PC-3 (cell line): ENCODE data around the gene URM1. TPM values are rescaled to one million over a fixed set of nuclear protein-coding genes. Genes with fewer than 3 reads are reported as not detected.

ENCODE experiments used
- ATAC-seq: fragments of 200-7000 bp; cut with Tn5 transposase; 2 replicates; pipeline ENCODE4 v1.9.1; 2020; ENCODE audit warnings: mild to moderate bottlenecking, moderate library complexity
- BruUV-seq: library from RNA; stranded (reverse); fragments of 400-500 nt; replicated peaks from 2 replicates; lab custom pipeline; 2021; lab: Mats Ljungman, UMichigan
- CTCF ChIA-PET: fragments of 300-600 bp; sonication (Branson Sonifier 250); formaldehyde crosslinking; loops from one replicate; lab custom pipeline; 2022; ENCODE audit warnings: antibody characterized with exemption; lab: Charles Lee
- POLR2A ChIA-PET: fragments of 300-600 bp; sonication (Branson Sonifier 250); formaldehyde crosslinking; loops from one replicate; lab custom pipeline; 2022; ENCODE audit warnings: antibody characterized with exemption; ENCODE audit not compliant: unreplicated experiment; lab: Charles Lee
- DNase-seq: peaks from one replicate; pipeline ENCODE4 v3.0.0-alpha.2; 2015
- H2AFZ ChIP-seq: fragments of 300-600 bp; sonication (generic); 2 replicates; pipeline ENCODE4 v1.6.0; 2016; ENCODE audit warnings: antibody characterized with exemption, low read length
- H3F3A ChIP-seq: fragments of 300-600 bp; sonication (generic); one replicate; pipeline ENCODE4 v1.6.0; 2017; ENCODE audit warnings: antibody characterized with exemption, low read length, control low read depth, mild to moderate bottlenecking; ENCODE audit not compliant: unreplicated experiment
- H3K27ac ChIP-seq: fragments of 300-600 bp; sonication (generic); 2 replicates; pipeline ENCODE4 v1.5.1; 2016; ENCODE audit warnings: mild to moderate bottlenecking, low read length
- H3K27me3 ChIP-seq: fragments of 300-600 bp; sonication (generic); 2 replicates; pipeline ENCODE4 v1.6.1; 2016; ENCODE audit warnings: low read length, mixed read lengths
- H3K36me3 ChIP-seq: fragments of 300-600 bp; sonication (generic); 2 replicates; pipeline ENCODE4 v1.6.1; 2016; ENCODE audit warnings: low read depth, mixed run types, low read length, mixed read lengths
- H3K4me1 ChIP-seq: fragments of 300-600 bp; sonication (generic); 2 replicates; pipeline ENCODE4 v1.5.1; 2016; ENCODE audit warnings: low read length; ENCODE audit not compliant: insufficient read depth
- H3K4me2 ChIP-seq: fragments of 300-600 bp; sonication (generic); 2 replicates; pipeline ENCODE4 v1.6.0; 2016; ENCODE audit warnings: low read length
- H3K4me3 ChIP-seq: fragments of 300-600 bp; sonication (generic); 2 replicates; pipeline ENCODE4 v1.5.1; 2016; ENCODE audit warnings: mild to moderate bottlenecking, low read length, mixed read lengths
- H3K79me2 ChIP-seq: fragments of 300-600 bp; sonication (generic); 2 replicates; pipeline ENCODE4 v1.6.1; 2017; ENCODE audit warnings: low read length, mixed read lengths
- H3K9ac ChIP-seq: fragments of 300-600 bp; sonication (generic); 2 replicates; pipeline ENCODE4 v1.6.0; 2016; ENCODE audit warnings: mild to moderate bottlenecking, low read length
- H3K9me2 ChIP-seq: fragments of 300-600 bp; sonication (generic); replicated peaks from 2 replicates; pipeline ENCODE4 v1.6.1; 2016; ENCODE audit warnings: mixed run types, low read length, mixed read lengths
- H3K9me3 ChIP-seq: fragments of 300-600 bp; sonication (generic); 2 replicates; pipeline ENCODE4 v1.6.1; 2016; ENCODE audit warnings: low read length, mixed read lengths
- H4K20me1 ChIP-seq: fragments of 300-600 bp; sonication (generic); 2 replicates; pipeline ENCODE4 v1.6.1; 2016; ENCODE audit warnings: low read length, mixed read lengths
- CTCF ChIP-seq: fragments of 300-600 bp; sonication (generic); conservative IDR thresholded peaks from 2 replicates; pipeline ENCODE4 v1.5.1; 2017; ENCODE audit warnings: antibody characterized with exemption, low read depth, mild to moderate bottlenecking, low read length
- EZH2 ChIP-seq: fragments of 300-600 bp; sonication (generic); IDR thresholded peaks from one replicate; pipeline ENCODE4 v1.6.1; 2017; ENCODE audit warnings: antibody characterized with exemption, mild to moderate bottlenecking, low read length; ENCODE audit not compliant: unreplicated experiment
- EZH2phosphoT487 ChIP-seq: fragments of 300-600 bp; sonication (generic); IDR thresholded peaks from 2 replicates; pipeline ENCODE4 v1.6.1; 2018; ENCODE audit warnings: mild to moderate bottlenecking, antibody characterized with exemption, low read length, borderline replicate concordance
- intact Hi-C: fragments of 100-400 bp; cut with micrococcal nuclease; formaldehyde crosslinking; loops from 2 replicates; pipeline ENCODE4 v1.9.0; 2023
- total RNA-seq: library from RNA; depleted of rRNA; stranded (reverse); fragments of >200 nt; gene quantifications from 2 replicates; pipeline ENCODE4 v1.2.3, GENCODE V29; 2014

Gene URM1
- total RNA-seq, 1 experiment from 2014 or later: 29.1 TPM

GRCh38 chr9:128406848-128407391 is 35.7 kb downstream of the URM1 start:
- no peaks in the 10 kb centered on the region for H4K20me1 ChIP-seq
- intact Hi-C loops: no loop called here
- BruUV-seq: no TSS peak
- peak overlapping the region; percentile 50; the same call in 1 of the 2 replicates for H2AFZ ChIP-seq
- no peaks in the 10 kb centered on the region for H3K9me2 ChIP-seq
- CTCF ChIA-PET: no interaction called here
- no peak overlapping the region for H3K4me3 ChIP-seq
- DNase-seq (peak; percentile 18), ATAC-seq (no peak; the same call in 1 of the 2 replicates)
- no peaks in the 10 kb centered on the region for H3F3A ChIP-seq
- H3K27ac ChIP-seq: no peak overlapping the region
- H3K9ac ChIP-seq: no peak overlapping the region
- H3K9me3 ChIP-seq: no peaks in the 10 kb centered on the region
- POLR2A ChIA-PET: no interaction called here
- H3K4me2 ChIP-seq: no peak overlapping the region
- no peaks in the 10 kb centered on the region for H3K27me3 ChIP-seq
- H3K36me3 ChIP-seq: no peaks in the 10 kb centered on the region
- no peaks in the 10 kb centered on the region for H3K79me2 ChIP-seq
- TF ChIP-seq EZH2 (no peak), EZH2phosphoT487 (no peak), CTCF (no peak)
- H3K4me1 ChIP-seq: peaks cover 8% of the 10 kb centered on the region

- TF ChIP-seq CTCF: no peak
- TF ChIP-seq EZH2phosphoT487: no peak
- TF ChIP-seq EZH2: no peak
- Histone ChIP-seq H3K27ac (no peak overlapping the region), H3K79me2 (no peaks in the 10 kb centered on the region), H3F3A (no peaks in the 10 kb centered on the region), H3K9me3 (no peaks in the 10 kb centered on the region), H3K27me3 (no peaks in the 10 kb centered on the region), H3K9ac (no peak overlapping the region), H3K9me2 (no peaks in the 10 kb centered on the region), H4K20me1 (no peaks in the 10 kb centered on the region), H3K4me1 (peaks cover 8% of the 10 kb centered on the region), H2AFZ (no peak overlapping the region), H3K4me3 (no peak overlapping the region), H3K36me3 (no peaks in the 10 kb centered on the region), H3K4me2 (no peak overlapping the region)
- DNase-seq: no peak
- ChIA-PET POLR2A (no interaction called here), CTCF (no interaction called here)
- intact Hi-C loops: no loop called here
- no TSS peak for BruUV-seq
- ATAC-seq: no peak
These were observed 37.8 kb downstream of the URM1 start for GRCh38 chr9:128408963-128409431.

- Histone ChIP-seq H3F3A (no peaks in the 10 kb centered on the region), H3K4me2 (no peak overlapping the region), H3K27me3 (no peaks in the 10 kb centered on the region), H3K9me3 (no peaks in the 10 kb centered on the region), H2AFZ (no peak overlapping the region), H3K4me1 (peaks cover 8% of the 10 kb centered on the region), H3K36me3 (no peaks in the 10 kb centered on the region), H4K20me1 (no peaks in the 10 kb centered on the region), H3K9ac (no peak overlapping the region), H3K27ac (no peak overlapping the region), H3K79me2 (no peaks in the 10 kb centered on the region), H3K4me3 (no peak overlapping the region), H3K9me2 (no peaks in the 10 kb centered on the region)
- ChIA-PET CTCF (interaction anchor here (0.5 kb wide), 1 partner anchor 12 kb away, joined by 6 read pairs; the partner anchor contains the start of gene CERCAM), POLR2A (interaction anchor here (0.6 kb wide), 1 partner anchor 70 kb away, joined by 3 read pairs; no protein-coding TSS in a partner anchor)
- TF ChIP-seq CTCF (no peak), EZH2phosphoT487 (no peak), EZH2 (no peak)
- no peak for ATAC-seq
- DNase-seq: no peak
- no TSS peak for BruUV-seq
- intact Hi-C loops: no loop called here
These were observed 38.3 kb downstream of the URM1 start for GRCh38 chr9:128409450-128409849.
